ENCODE results near the gene EMC1.

- TF ChIP-seq EZH2 (IDR thresholded peaks at IDR 0.05): no peak
- TF ChIP-seq POLR2AphosphoS5 (IDR thresholded peaks at IDR 0.05; ENCODE audit: borderline replicate concordance, low read depth, low read length): no peak
These were observed 557 bp downstream of the EMC1 start for GRCh38 chr1:19250629-19251304.
